Hepatocyte (in vitro differentiated cells): Measurements from ENCODE around the gene CDH22. TPM values are rescaled to one million over a fixed set of nuclear protein-coding genes. Genes with fewer than 3 reads are reported as not detected.

Experiments
- DNase-seq: peaks from one replicate; pipeline ENCODE4 v3.0.0-alpha.2; 2016; ENCODE audit warnings: low spot score
- H2AFZ ChIP-seq: fragments of 200-600 bp; sonication (generic); 2 replicates; pipeline ENCODE4 v1.6.0; 2016; ENCODE audit warnings: antibody characterized with exemption, mild to moderate bottlenecking
- H3K27ac ChIP-seq: fragments of 200-600 bp; sonication (generic); 2 replicates; pipeline ENCODE4 v1.5.1; 2016; ENCODE audit warnings: mild to moderate bottlenecking
- H3K27me3 ChIP-seq: fragments of 200-600 bp; sonication (generic); 2 replicates; pipeline ENCODE4 v1.6.1; 2016
- H3K36me3 ChIP-seq: fragments of 200-600 bp; sonication (generic); replicated peaks from 2 replicates; pipeline ENCODE4 v1.5.1; 2016; ENCODE audit warnings: low read depth; ENCODE audit not compliant: insufficient read depth
- H3K4me1 ChIP-seq: fragments of 200-600 bp; sonication (generic); 2 replicates; pipeline ENCODE4 v1.5.1; 2016; ENCODE audit warnings: mild to moderate bottlenecking, moderate library complexity; ENCODE audit not compliant: insufficient read depth
- H3K4me2 ChIP-seq: fragments of 200-600 bp; sonication (generic); 2 replicates; pipeline ENCODE4 v1.6.0; 2016
- H3K4me3 ChIP-seq: fragments of 200-600 bp; sonication (generic); 2 replicates; pipeline ENCODE4 v1.5.1; 2016; ENCODE audit warnings: mild to moderate bottlenecking
- H3K79me2 ChIP-seq: fragments of 200-600 bp; sonication (generic); 2 replicates; pipeline ENCODE4 v1.6.0; 2017; ENCODE audit warnings: mild to moderate bottlenecking
- H3K9me2 ChIP-seq: fragments of 200-600 bp; sonication (generic); replicated peaks from 2 replicates; pipeline ENCODE4 v1.6.0; 2017; ENCODE audit warnings: mild to moderate bottlenecking; ENCODE audit not compliant: insufficient read depth
- H3K9me3 ChIP-seq: fragments of 200-600 bp; sonication (generic); 2 replicates; pipeline ENCODE4 v1.5.1; 2016; ENCODE audit warnings: low read depth, mild to moderate bottlenecking
- H4K20me1 ChIP-seq: fragments of 200-600 bp; sonication (generic); 2 replicates; pipeline ENCODE4 v1.6.0; 2016; ENCODE audit warnings: mild to moderate bottlenecking; ENCODE audit not compliant: insufficient read depth, poor library complexity, severe bottlenecking
- CTCF ChIP-seq: fragments of 200-600 bp; sonication (generic); IDR thresholded peaks from 2 replicates; pipeline ENCODE4 v1.5.1; 2016; ENCODE audit warnings: antibody characterized with exemption, mild to moderate bottlenecking; ENCODE audit not compliant: poor library complexity
- EZH2 ChIP-seq: fragments of 200-600 bp; sonication (generic); IDR thresholded peaks from 2 replicates; pipeline ENCODE4 v1.6.1; 2016; ENCODE audit warnings: antibody characterized with exemption, mild to moderate bottlenecking, borderline replicate concordance
- EZH2phosphoT487 ChIP-seq: fragments of 200-600 bp; sonication (generic); IDR thresholded peaks from one replicate; pipeline ENCODE4 v1.6.1; 2018; ENCODE audit warnings: antibody characterized with exemption, mild to moderate bottlenecking, low read depth, moderate library complexity; ENCODE audit not compliant: unreplicated experiment, severe bottlenecking
- WGBS: methylation state at CpG from one replicate; pipeline ENCODE4 v1.1.6; 2016; ENCODE audit warnings: low lambda C conversion rate; ENCODE audit errors: missing lambda C conversion rate; 5-methylcytosine and 5-hydroxymethylcytosine counted together
- polyA plus RNA-seq: library from polyadenylated mRNA; unstranded; fragments of >200 nt; fragmentation: Nextera tagmentation; extraction: Ambion mirVana; gene quantifications from 2 replicates; pipeline ENCODE4 v1.2.1, GENCODE V29; 2016
- total RNA-seq: library from RNA; depleted of rRNA; stranded (reverse); fragments of >200 nt; gene quantifications from 2 replicates; pipeline ENCODE4 v1.2.3, GENCODE V29; 2014

CDH22 gene
- total and polyA plus RNA-seq, 2 experiments from 2014 or later = not detected

GRCh38 chr20:46172455-46172854 is 135.8 kb downstream of the CDH22 start:
- no peaks in the 10 kb centered on the region for H3K36me3 ChIP-seq
- no peaks in the 10 kb centered on the region for H3K79me2 ChIP-seq
- H3K9me3 ChIP-seq = no peaks in the 10 kb centered on the region
- no peak for DNase-seq
- no peaks in the 10 kb centered on the region for H3K4me1 ChIP-seq
- H4K20me1 ChIP-seq = no peaks in the 10 kb centered on the region
- no peaks in the 10 kb centered on the region for H3K9me2 ChIP-seq
- H2AFZ ChIP-seq = no peak overlapping the region
- TF ChIP-seq EZH2phosphoT487 (no peak), CTCF (no peak), EZH2 (no peak)
- 80% methylated on average over 6 of the region's 6 CpGs for WGBS
- no peak overlapping the region for H3K4me2 ChIP-seq
- H3K27ac ChIP-seq = no peak overlapping the region
- H3K27me3 ChIP-seq = peaks cover 61% of the 10 kb centered on the region
- no peak overlapping the region for H3K4me3 ChIP-seq

- Histone ChIP-seq H3K27me3 (peaks cover 62% of the 10 kb centered on the region), H2AFZ (no peak overlapping the region), H3K27ac (no peak overlapping the region), H3K9me3 (no peaks in the 10 kb centered on the region), H3K4me2 (no peak overlapping the region), H4K20me1 (no peaks in the 10 kb centered on the region), H3K9me2 (no peaks in the 10 kb centered on the region), H3K79me2 (no peaks in the 10 kb centered on the region), H3K4me1 (no peaks in the 10 kb centered on the region), H3K36me3 (no peaks in the 10 kb centered on the region), H3K4me3 (no peak overlapping the region)
- TF ChIP-seq EZH2 (no peak), CTCF (no peak), EZH2phosphoT487 (no peak)
- WGBS = 79% methylated on average over 5 of the region's 5 CpGs
- DNase-seq = no peak
Measured at GRCh38 chr20:46171909-46172308, 136.4 kb downstream of the CDH22 start.

- H3K9me3 ChIP-seq = no peaks in the 10 kb centered on the region
- H2AFZ ChIP-seq = no peak overlapping the region
- no peaks in the 10 kb centered on the region for H3K9me2 ChIP-seq
- no peak for DNase-seq
- 71% methylated on average over 2 of the region's 2 CpGs for WGBS
- H3K4me2 ChIP-seq = no peak overlapping the region
- H3K27me3 ChIP-seq = peaks cover 63% of the 10 kb centered on the region
- H3K4me3 ChIP-seq = no peak overlapping the region
- H3K27ac ChIP-seq = no peak overlapping the region
- H3K79me2 ChIP-seq = no peaks in the 10 kb centered on the region
- no peaks in the 10 kb centered on the region for H3K4me1 ChIP-seq
- H4K20me1 ChIP-seq = no peaks in the 10 kb centered on the region
- TF ChIP-seq CTCF = no peak
- no peaks in the 10 kb centered on the region for H3K36me3 ChIP-seq
Measured at GRCh38 chr20:46171476-46171875, 136.8 kb downstream of the CDH22 start.
